HS-5 (cell line): ENCODE results near the gene AFAP1L2.

Source experiments
- DNase-seq: peaks from one replicate; pipeline ENCODE4 v3.0.0-alpha.2; 2012; ENCODE audit warnings: low read depth

AFAP1L2 gene

DNA sequence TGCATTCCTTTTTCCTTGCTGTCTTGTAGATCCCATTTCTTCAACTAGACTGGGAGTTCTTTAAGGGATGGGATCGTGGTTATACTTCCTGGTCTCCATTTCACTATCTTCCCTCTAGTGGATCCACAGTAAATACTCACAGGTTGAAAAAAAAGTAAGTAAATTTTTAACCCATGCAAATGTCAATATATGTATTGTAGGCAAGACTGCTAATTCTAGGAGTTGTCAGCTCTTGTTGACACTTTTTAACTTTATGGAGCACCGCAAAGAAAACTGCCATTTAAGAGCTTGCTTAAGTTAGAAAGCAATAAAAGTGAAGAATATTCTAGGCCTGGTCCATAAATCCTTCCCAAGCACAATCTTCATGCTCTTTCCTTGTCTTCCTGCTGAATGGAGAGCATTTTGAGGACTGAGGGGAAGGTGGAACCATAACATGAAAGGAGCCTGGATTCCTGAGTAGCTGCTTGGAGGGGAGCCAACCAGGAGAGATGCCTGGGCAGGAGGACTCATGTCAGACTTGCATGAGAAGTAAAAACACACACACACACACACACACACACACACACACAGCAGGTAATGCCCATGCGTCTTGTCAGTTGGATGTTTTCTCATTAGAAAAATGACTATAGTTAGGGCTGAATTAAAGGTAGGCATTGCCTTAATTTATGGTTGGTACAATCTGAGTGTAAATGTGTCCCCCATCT is 133.1 kb downstream of the AFAP1L2 start:
- no peak for DNase-seq

GRCh38 chr10:114266521-114266920 is 137.8 kb downstream of the AFAP1L2 start:
- no peak for DNase-seq

GRCh38 chr10:114265392-114266053 is 138.8 kb downstream of the AFAP1L2 start:
- DNase-seq, result no peak

- no peak for DNase-seq
Observed at GRCh38 chr10:114262496-114262895, 141.8 kb downstream of the AFAP1L2 start.

GRCh38 chr10:114261076-114261475 is 143.2 kb downstream of the AFAP1L2 start:
- DNase-seq, result no peak

DNA sequence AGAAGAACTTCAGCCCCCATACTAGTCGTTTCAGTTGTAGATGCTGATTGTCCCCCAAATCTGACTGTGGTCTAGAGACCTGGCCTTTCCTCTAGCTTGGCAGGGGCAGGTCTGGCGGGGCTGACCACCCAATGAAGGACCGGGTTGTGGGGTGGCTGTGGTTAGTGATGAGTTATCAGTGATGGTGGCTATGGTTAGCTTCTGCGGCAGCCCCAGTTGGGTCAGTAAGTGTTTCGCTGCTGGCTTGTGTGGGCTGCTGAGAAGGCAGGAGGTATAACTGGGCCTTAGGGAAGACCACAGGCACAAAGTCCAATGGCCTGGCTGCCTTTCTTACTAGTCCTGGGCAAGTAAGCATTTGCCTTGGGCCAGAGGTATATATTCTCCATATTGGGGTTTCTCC is 143.9 kb downstream of the AFAP1L2 start:
- DNase-seq, result no peak

- no peak for DNase-seq
Observed at GRCh38 chr10:114259824-114260223, 144.5 kb downstream of the AFAP1L2 start.

GRCh38 chr10:114258274-114258840 is 145.9 kb downstream of the AFAP1L2 start:
- DNase-seq, result no peak

- DNase-seq, result no peak
Observed at GRCh38 chr10:114257498-114257897, 146.8 kb downstream of the AFAP1L2 start.

DNA sequence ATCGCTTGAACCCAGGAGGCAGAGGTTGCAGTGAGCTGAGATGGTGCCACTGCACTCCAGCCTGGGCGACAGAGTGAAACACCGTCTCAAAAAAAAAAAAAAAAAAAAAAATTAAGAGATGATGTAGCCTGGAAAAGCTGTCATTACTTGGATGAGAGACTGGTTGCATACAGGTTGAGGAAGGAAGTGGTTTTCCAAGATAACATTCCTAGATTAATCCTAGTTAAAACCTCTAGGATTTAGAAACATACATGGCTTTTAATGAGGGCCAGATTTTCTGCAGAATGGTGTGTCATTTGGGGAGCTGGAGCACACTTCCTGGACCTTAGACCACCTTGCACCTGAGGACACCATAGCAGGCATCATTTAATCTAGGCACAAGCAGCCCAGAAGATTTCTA is 147.5 kb downstream of the AFAP1L2 start:
- no peak for DNase-seq

GRCh38 chr10:114256008-114256765 is 148.1 kb downstream of the AFAP1L2 start:
- no peak for DNase-seq

GRCh38 chr10:114255227-114255626 is 149.1 kb downstream of the AFAP1L2 start:
- no peak for DNase-seq

DNA sequence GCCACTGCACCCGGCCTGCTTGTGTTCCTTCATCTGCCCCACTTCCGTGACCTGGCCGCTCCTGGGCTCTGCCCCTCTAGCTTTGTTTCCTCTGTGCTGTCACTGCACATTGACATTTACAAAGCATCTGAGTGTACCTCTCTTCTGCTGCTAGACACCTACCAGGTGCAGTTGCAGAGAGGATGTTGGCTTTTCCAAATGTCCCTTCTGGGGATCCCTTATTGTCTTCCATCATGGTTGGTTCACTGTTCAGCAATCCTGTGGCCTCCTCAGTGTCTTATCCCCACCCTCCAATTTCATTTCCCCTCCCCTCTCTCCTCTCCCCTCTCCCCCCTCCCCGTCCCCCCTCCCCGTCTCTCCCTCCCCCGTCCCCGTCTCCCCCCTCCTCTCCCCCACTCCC is 151.4 kb downstream of the AFAP1L2 start:
- no peak for DNase-seq

DNA sequence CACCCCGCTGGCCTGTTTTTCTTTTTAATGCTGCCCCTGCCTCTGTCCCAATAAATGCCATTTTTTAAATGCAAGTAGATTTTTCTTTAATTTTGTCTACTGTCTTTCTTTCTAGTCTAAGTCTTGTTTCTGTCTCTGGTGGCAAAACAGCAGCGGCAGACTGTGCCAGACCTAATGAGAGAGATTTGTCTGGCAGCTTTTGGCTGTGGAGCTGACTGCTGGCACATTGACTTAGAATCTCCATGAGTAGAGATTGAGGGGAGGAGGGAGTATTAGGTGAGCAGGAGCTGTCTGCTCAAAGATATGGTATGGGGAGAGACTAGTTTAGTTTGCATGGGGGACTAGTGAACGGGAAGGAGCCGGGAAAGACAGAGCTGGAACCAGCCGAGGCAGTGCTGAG is 152.2 kb downstream of the AFAP1L2 start:
- DNase-seq, result no peak

DNA sequence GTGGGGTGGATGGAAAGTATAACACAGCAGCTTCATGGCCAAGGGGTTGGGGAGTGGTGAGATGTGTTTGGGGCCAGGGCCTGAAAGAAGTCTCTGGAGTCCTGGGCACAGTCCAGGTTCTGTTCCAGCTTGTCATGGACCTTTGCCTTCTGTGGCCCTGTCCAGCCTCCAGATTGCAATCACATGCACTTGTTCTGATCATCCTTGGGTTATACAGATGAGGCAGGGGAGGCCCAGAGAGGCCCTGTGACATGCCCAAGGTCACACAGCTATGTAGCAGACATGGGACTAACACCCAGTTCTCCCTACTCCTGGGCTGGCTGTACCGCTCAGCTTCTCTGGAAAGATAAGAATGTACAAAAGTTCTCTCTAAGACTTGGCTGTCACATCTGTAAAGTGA is 153.6 kb downstream of the AFAP1L2 start:
- DNase-seq, result no peak

DNA sequence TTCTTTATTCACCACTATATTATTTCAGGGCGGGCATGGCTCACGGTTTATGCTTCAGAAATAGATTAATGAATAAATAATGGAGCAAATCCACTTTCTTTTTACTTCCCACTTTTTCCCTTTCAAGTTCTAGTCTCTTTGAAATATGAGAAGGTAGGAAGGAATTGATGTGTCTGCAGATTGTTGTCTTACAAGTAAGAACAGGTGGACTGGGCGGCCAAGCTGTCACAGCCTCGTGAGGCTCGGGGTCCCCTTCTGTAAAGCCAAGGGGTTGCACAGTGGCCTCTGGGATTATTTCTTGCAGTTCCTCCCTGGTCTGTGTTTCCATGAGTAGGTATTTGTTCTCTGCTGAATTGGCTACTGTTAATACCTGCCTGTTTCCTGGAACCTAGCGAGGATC is 154.1 kb downstream of the AFAP1L2 start:
- no peak for DNase-seq

- DNase-seq, result no peak
Observed at GRCh38 chr10:114246679-114247305, 157.5 kb downstream of the AFAP1L2 start.

DNA sequence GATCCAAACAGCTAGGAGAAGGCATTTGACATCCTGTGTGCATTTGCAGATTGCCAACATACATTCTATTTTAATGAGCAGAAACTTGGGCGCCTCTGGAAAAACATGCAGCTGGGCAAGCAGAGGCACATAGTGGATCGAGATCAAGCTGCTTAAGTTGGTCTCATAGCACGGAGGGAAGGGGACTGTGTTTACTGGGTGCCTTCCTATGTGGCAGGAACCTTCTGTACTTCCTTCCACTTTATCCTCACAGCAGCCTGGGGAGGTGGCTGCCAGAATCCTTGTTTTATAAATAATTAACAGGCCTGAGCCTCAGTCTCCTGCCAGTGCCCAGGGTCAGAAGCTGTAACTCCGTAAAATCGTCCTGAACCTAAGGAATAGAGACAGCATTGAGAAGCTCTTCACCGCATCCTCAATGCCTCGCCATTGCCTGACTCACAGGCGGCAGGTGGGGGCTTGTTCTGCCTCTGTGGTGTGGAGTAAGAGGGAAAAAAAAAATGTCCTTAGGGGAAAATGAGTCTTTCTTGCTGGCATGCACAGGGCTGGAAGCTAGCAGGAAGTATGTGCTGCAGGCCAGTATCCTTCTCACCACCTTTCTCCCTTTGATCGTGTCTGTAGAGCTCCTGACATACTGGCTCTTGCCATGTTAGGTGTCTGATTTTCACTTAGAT is 159.0 kb downstream of the AFAP1L2 start:
- DNase-seq, result no peak
